ENCODE results near the gene MOSPD3.

DNA sequence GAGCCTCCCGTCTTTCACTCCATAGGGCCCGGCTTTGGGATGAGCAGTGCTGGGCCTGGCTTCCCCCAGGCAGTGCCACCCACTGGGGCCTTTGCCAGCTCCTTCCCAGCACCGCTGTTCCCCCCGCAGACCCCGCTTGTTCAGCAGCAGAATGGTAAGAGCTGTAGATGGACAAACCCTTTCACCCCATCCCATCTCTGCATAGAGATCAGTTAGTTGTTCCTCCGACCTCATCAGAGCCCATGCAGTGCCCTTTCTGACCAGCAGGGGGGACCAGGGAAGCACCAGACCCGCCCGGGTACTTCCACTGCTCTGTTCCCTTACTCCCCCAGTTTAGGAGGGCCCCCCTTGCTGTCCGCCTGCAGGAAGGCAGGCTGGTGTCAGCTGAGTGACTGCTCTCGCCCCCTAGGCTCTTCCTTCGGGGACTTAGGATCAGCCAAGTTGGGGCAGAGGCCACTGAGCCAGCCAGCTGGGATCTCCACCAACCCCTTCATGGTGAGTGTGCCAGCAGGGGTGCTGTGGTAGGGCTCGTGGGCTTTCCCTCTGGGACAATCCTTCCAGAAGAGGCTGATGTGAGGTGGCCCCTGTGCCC is 48.4 kb upstream of the MOSPD3 start:
- TF ChIP-seq, protein P1, sequence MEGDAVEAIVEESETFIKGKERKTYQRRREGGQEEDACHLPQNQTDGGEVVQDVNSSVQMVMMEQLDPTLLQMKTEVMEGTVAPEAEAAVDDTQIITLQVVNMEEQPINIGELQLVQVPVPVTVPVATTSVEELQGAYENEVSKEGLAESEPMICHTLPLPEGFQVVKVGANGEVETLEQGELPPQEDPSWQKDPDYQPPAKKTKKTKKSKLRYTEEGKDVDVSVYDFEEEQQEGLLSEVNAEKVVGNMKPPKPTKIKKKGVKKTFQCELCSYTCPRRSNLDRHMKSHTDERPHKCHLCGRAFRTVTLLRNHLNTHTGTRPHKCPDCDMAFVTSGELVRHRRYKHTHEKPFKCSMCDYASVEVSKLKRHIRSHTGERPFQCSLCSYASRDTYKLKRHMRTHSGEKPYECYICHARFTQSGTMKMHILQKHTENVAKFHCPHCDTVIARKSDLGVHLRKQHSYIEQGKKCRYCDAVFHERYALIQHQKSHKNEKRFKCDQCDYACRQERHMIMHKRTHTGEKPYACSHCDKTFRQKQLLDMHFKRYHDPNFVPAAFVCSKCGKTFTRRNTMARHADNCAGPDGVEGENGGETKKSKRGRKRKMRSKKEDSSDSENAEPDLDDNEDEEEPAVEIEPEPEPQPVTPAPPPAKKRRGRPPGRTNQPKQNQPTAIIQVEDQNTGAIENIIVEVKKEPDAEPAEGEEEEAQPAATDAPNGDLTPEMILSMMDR (IDR thresholded peaks at IDR 0.05; ENCODE audit: poor library complexity, severe bottlenecking) = peak; percentile 68
- TF ChIP-seq EP300 (conservative IDR thresholded peaks at IDR 0.05; ENCODE audit: poor library complexity, severe bottlenecking) (no peak), REST (IDR thresholded peaks at IDR 0.05; ENCODE audit: borderline replicate concordance) (no peak), EZH2 (IDR thresholded peaks at IDR 0.05; ENCODE audit: borderline replicate concordance, insufficient read depth, low read length, poor library complexity, severe bottlenecking) (no peak), TAF1 (IDR thresholded peaks at IDR 0.05; ENCODE audit: low read depth) (no peak), POLR2AphosphoS5 (IDR thresholded peaks at IDR 0.05) (no peak), MXI1 (conservative IDR thresholded peaks at IDR 0.05; ENCODE audit: poor library complexity, severe bottlenecking) (no peak), RAD21 (conservative IDR thresholded peaks at IDR 0.05) (peak; percentile 51)
